Measurements from ENCODE around the gene KLK1.

DNA sequence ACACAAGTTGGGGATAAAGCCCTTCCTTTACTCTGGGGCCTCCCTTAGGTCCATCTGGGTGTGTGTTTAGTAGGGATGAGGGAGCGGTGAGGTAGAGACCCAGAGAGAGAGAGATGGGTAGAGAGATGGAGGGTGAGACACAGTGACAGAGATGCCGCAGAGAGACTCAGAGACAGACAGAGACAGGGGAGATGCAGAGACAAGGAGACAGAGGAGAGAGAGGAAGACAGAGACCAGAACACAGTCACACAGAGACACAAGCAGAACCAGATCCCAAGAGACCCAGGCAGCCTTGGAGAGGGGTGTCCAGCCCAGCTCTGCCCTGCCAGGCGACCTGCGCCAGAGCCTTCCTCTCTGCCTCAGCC lies 2.4 kb downstream of the KLK1 start:
- TF ChIP-seq, protein P1, sequence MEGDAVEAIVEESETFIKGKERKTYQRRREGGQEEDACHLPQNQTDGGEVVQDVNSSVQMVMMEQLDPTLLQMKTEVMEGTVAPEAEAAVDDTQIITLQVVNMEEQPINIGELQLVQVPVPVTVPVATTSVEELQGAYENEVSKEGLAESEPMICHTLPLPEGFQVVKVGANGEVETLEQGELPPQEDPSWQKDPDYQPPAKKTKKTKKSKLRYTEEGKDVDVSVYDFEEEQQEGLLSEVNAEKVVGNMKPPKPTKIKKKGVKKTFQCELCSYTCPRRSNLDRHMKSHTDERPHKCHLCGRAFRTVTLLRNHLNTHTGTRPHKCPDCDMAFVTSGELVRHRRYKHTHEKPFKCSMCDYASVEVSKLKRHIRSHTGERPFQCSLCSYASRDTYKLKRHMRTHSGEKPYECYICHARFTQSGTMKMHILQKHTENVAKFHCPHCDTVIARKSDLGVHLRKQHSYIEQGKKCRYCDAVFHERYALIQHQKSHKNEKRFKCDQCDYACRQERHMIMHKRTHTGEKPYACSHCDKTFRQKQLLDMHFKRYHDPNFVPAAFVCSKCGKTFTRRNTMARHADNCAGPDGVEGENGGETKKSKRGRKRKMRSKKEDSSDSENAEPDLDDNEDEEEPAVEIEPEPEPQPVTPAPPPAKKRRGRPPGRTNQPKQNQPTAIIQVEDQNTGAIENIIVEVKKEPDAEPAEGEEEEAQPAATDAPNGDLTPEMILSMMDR (IDR thresholded peaks at IDR 0.05) = no peak
- TF ChIP-seq POLR2A (IDR thresholded peaks at IDR 0.05) = no peak

Data from adrenal gland (tissue), 5 donors.